OCI-LY7 (cell line): Measurements from ENCODE around the gene FDX2. TPM values are rescaled to one million over a fixed set of nuclear protein-coding genes. Genes with fewer than 3 reads are reported as not detected.

ENCODE experiments used
- BruUV-seq: library from RNA; stranded (reverse); fragments of 400-500 nt; replicated peaks from 2 replicates; lab custom pipeline; 2021; lab: Mats Ljungman, UMichigan
- CTCF ChIA-PET: fragments of 300-600 bp; sonication (Branson Sonifier 250); formaldehyde crosslinking; loops from one replicate; lab custom pipeline; 2022; ENCODE audit warnings: antibody characterized with exemption; ENCODE audit not compliant: unreplicated experiment; lab: Charles Lee
- POLR2A ChIA-PET: fragments of 300-600 bp; sonication (Branson Sonifier 250); formaldehyde crosslinking; loops from one replicate; lab custom pipeline; 2022; ENCODE audit warnings: antibody characterized with exemption; lab: Charles Lee
- DNase-seq: peaks from one replicate; pipeline ENCODE4 v3.0.0-alpha.2; 2015; ENCODE audit warnings: low spot score
- H2AFZ ChIP-seq: fragments of 200-600 bp; sonication (generic), shearing (Covaris generic); 2 replicates; pipeline ENCODE4 v1.6.1; 2014; ENCODE audit warnings: mild to moderate bottlenecking, antibody characterized with exemption, low read length, moderate library complexity
- H3K27ac ChIP-seq: fragments of 200-600 bp; sonication (generic); 2 replicates; pipeline ENCODE4 v1.5.1; 2014; ENCODE audit warnings: mixed run types, low read depth, mild to moderate bottlenecking, moderate library complexity, low read length, inconsistent platforms; ENCODE audit not compliant: poor library complexity, severe bottlenecking
- H3K36me3 ChIP-seq: fragments of 200-600 bp; sonication (generic); 2 replicates; pipeline ENCODE4 v1.6.1; 2014; ENCODE audit warnings: mild to moderate bottlenecking, antibody characterized with exemption, low read length, moderate library complexity, mixed read lengths; ENCODE audit not compliant: insufficient read depth
- H3K4me1 ChIP-seq: fragments of 200-600 bp; sonication (generic); 2 replicates; pipeline ENCODE4 v1.5.1; 2014; ENCODE audit warnings: mild to moderate bottlenecking, low read length; ENCODE audit not compliant: insufficient read depth, poor library complexity, severe bottlenecking
- H3K4me2 ChIP-seq: fragments of 200-600 bp; sonication (generic); 2 replicates; pipeline ENCODE4 v1.6.1; 2014; ENCODE audit warnings: mild to moderate bottlenecking, low read length
- H3K4me3 ChIP-seq: fragments of 200-600 bp; sonication (generic); 2 replicates; pipeline ENCODE4 v1.5.1; 2014; ENCODE audit warnings: mild to moderate bottlenecking, low read depth, low read length; ENCODE audit not compliant: poor library complexity, severe bottlenecking
- H3K79me2 ChIP-seq: fragments of 200-600 bp; sonication (generic); 2 replicates; pipeline ENCODE4 v1.6.1; 2016; ENCODE audit warnings: low read depth, mild to moderate bottlenecking, low read length, moderate library complexity, mixed read lengths; ENCODE audit not compliant: insufficient read depth
- H3K9me2 ChIP-seq: fragments of 200-600 bp; sonication (generic); 2 replicates; pipeline ENCODE4 v1.6.1; 2016; ENCODE audit warnings: mild to moderate bottlenecking, low read length, mixed read lengths; ENCODE audit not compliant: insufficient read depth
- H3K9me3 ChIP-seq: fragments of 200-600 bp; sonication (generic); 2 replicates; pipeline ENCODE4 v1.6.1; 2014; ENCODE audit warnings: mild to moderate bottlenecking, mixed run types, low read length, mixed read lengths
- H4K20me1 ChIP-seq: fragments of 200-600 bp; sonication (generic); 2 replicates; pipeline ENCODE4 v1.6.1; 2014; ENCODE audit warnings: mild to moderate bottlenecking, antibody characterized with exemption, low read length, moderate library complexity, mixed read lengths; ENCODE audit not compliant: insufficient read depth
- CTCF ChIP-seq: fragments of 200-600 bp; sonication (generic); conservative IDR thresholded peaks from 2 replicates; pipeline ENCODE4 v1.5.1; 2014; ENCODE audit warnings: mild to moderate bottlenecking, antibody characterized with exemption, low read length, moderate library complexity, mixed read lengths
- EZH2phosphoT487 ChIP-seq: fragments of 200-600 bp; sonication (generic); IDR thresholded peaks from 2 replicates; pipeline ENCODE4 v1.6.1; 2018; ENCODE audit warnings: low read depth, borderline replicate concordance, mild to moderate bottlenecking, mixed run types, antibody characterized with exemption, low read length, moderate library complexity, mixed read lengths
- intact Hi-C: fragments of 100-400 bp; cut with micrococcal nuclease; formaldehyde crosslinking; loops from one replicate; pipeline ENCODE4 v1.10.0; 2022; ENCODE audit not compliant: unreplicated experiment
- total RNA-seq, 2 experiments: library from RNA; depleted of rRNA in 1 of 2; stranded (reverse); fragments of >200 nt in 1 of 2; shearing (Covaris generic) in 1 of 2; gene quantifications; 2 replicates each; pipeline ENCODE4 v1.2.3, GENCODE V29; 2014 to 2022

The FDX2 gene
- total RNA-seq, 2 experiments from 2014 or later: 17.1 to 17.2 TPM

- TF ChIP-seq EZH2phosphoT487 (no peak), CTCF (no peak)
- no peaks in the 10 kb centered on the region for H3K9me3 ChIP-seq
- POLR2A ChIA-PET: interaction anchor here (0.7 to 0.8 kb wide), 2 partner anchors 54 to 78 kb away, joined by 4 read pairs; partner anchors contain the start of gene ICAM5
- H3K4me2 ChIP-seq: no peak overlapping the region
- BruUV-seq: no TSS peak
- H2AFZ ChIP-seq: no peak overlapping the region
- CTCF ChIA-PET: no interaction called here
- H3K79me2 ChIP-seq: no peaks in the 10 kb centered on the region
- H3K36me3 ChIP-seq: no peaks in the 10 kb centered on the region
- H3K27ac ChIP-seq: no peak overlapping the region
- peaks cover 20% of the 10 kb centered on the region for H3K4me1 ChIP-seq
- H3K9me2 ChIP-seq: no peaks in the 10 kb centered on the region
- no peak overlapping the region for H3K4me3 ChIP-seq
- intact Hi-C loops: no loop called here
- DNase-seq: no peak
- no peaks in the 10 kb centered on the region for H4K20me1 ChIP-seq
These were observed 27.7 kb upstream of the FDX2 start for GRCh38 chr19:10343495-10343894.

GRCh38 chr19:10339977-10340376 is 24.2 kb upstream of the FDX2 start:
- BruUV-seq: no TSS peak
- no peaks in the 10 kb centered on the region for H3K79me2 ChIP-seq

More at GRCh38 chr19:10339977-10340376, 24.2 kb upstream of the FDX2 start:
- no peak for DNase-seq
- peak overlapping the region; percentile 82 for H3K4me2 ChIP-seq
- no peaks in the 10 kb centered on the region for H4K20me1 ChIP-seq
- H3K4me1 ChIP-seq: peaks cover 28% of the 10 kb centered on the region
- no peaks in the 10 kb centered on the region for H3K9me3 ChIP-seq
- H3K27ac ChIP-seq: peak overlapping the region; percentile 52
- peak overlapping the region; percentile 70 for H3K4me3 ChIP-seq
- intact Hi-C loops: loop anchor here (10.0 kb wide), 1 partner anchor 225 kb away; the partner anchor contains the start of genes CDKN2D and KRI1
- CTCF ChIA-PET: no interaction called here
- H2AFZ ChIP-seq: peak overlapping the region; percentile 92
- H3K36me3 ChIP-seq: no peaks in the 10 kb centered on the region
- no peaks in the 10 kb centered on the region for H3K9me2 ChIP-seq
- POLR2A ChIA-PET: interaction anchor here (1.0 to 1.1 kb wide), 2 partner anchors 10 to 52 kb away, joined by 5 to 6 read pairs; no protein-coding TSS in a partner anchor
- TF ChIP-seq CTCF (no peak), EZH2phosphoT487 (no peak)
